Right ventricle myocardium inferior (tissue), 1 donor: ENCODE results near the gene FES. TPM values are rescaled to one million over a fixed set of nuclear protein-coding genes. Genes with fewer than 3 reads are reported as not detected.
"Not testable (repeated sequence)": the region's sequence is repeated elsewhere in the genome, so short reads cannot be mapped to it uniquely, and the experiment has no call there.

Experiments used
- ATAC-seq: fragments of 200-7000 bp; cut with Tn5 transposase; one replicate; pipeline ENCODE4 v1.9.1; 2020; ENCODE audit warnings: mild to moderate bottlenecking, moderate library complexity
- DNase-seq: peaks from one replicate; pipeline ENCODE4 v3.0.0; 2021; ENCODE audit errors: missing footprints
- intact Hi-C: fragments of 100-400 bp; cut with DNase I; formaldehyde crosslinking; loops from one replicate; pipeline ENCODE4 v1.11.0; 2022
- long read RNA-seq: library from polyadenylated mRNA; unstranded; transcript quantifications from one replicate; pipeline ENCODE4 v2.0.0, GENCODE V29; 2021
- total RNA-seq: library from RNA; stranded (reverse); fragmentation: NEBNext Ultra II Directional; extraction: Animal tissue kit (Norgen Biotek cat#: 25700); gene quantifications from one replicate; pipeline ENCODE4 v1.2.1, GENCODE V29; 2021
- donor health status: DM: no; HTN: yes; CAD: no; lungs with severe emphysema.

FES gene
- total RNA-seq = 19.3 TPM
- long read RNA-seq, transcript FES-201 (19 exons, 2,829 nt) = major isoform, 11 of 42 reads
- long read RNA-seq, partial matches to known transcripts = 3 of 42 reads
- long read RNA-seq, other reads (novel, unspliced or antisense) = 26 of 42 reads

- ATAC-seq (peak; percentile 77), DNase-seq (peak; percentile 94)
- intact Hi-C loops = loop anchor here (1.0 to 2.0 kb wide), 2 partner anchors 13 to 167 kb away; partner anchors contain the start of gene BLM
These were observed at the start of gene FES for GRCh38 chr15:90883976-90884718. FES (plus strand) TSS chr15:90884504; CDS start chr15:90885046, 542 bp downstream.

GRCh38 chr15:90834626-90835025, 49.7 kb upstream of the FES start:
- intact Hi-C loops = no loop called here
- no peak for ATAC-seq
- no peak for DNase-seq

- peak; percentile 55 for ATAC-seq
- no peak for DNase-seq
These were observed 47.9 kb upstream of the FES start for GRCh38 chr15:90836296-90836871.

GRCh38 chr15:90837094-90837493, 47.2 kb upstream of the FES start:
- intact Hi-C loops = no loop called here
- no peak for DNase-seq
- ATAC-seq = no peak

More at GRCh38 chr15:90836296-90836871, 47.9 kb upstream of the FES start:
- intact Hi-C loops = no loop called here

- DNase-seq (no peak), ATAC-seq (no peak)
- intact Hi-C loops = no loop called here
These were observed 46.2 kb upstream of the FES start for GRCh38 chr15:90838139-90838538.

- no peak for ATAC-seq
- no peak for DNase-seq
- intact Hi-C loops = no loop called here
These were observed 45.8 kb upstream of the FES start for GRCh38 chr15:90838544-90838943.

- ATAC-seq (peak; percentile 55), DNase-seq (peak; percentile 76)
- intact Hi-C loops = no loop called here
These were observed 44.9 kb upstream of the FES start for GRCh38 chr15:90839187-90840071.

GRCh38 chr15:90840157-90840855, 44.0 kb upstream of the FES start:
- intact Hi-C loops = no loop called here
- no peak for DNase-seq
- ATAC-seq = no peak

GRCh38 chr15:90840954-90841353, 43.4 kb upstream of the FES start:
- DNase-seq = no peak
- intact Hi-C loops = no loop called here
- ATAC-seq = no peak

- ATAC-seq = no peak
- intact Hi-C loops = no loop called here
- no peak for DNase-seq
These were observed 39.6 kb upstream of the FES start for GRCh38 chr15:90844696-90845095.

- no peak for DNase-seq
- ATAC-seq = peak; percentile 37
- intact Hi-C loops = no loop called here
These were observed 38.9 kb upstream of the FES start for GRCh38 chr15:90845201-90845949.

GRCh38 chr15:90849424-90849823, 34.9 kb upstream of the FES start:
- ATAC-seq, DNase-seq, intact Hi-C loops: not testable (repeated sequence)

- DNase-seq (no peak), ATAC-seq (no peak)
- intact Hi-C loops = no loop called here
These were observed 33.2 kb upstream of the FES start for GRCh38 chr15:90851114-90851513.

GRCh38 chr15:90851940-90852339, 32.4 kb upstream of the FES start:
- intact Hi-C loops = no loop called here
- ATAC-seq (no peak), DNase-seq (no peak)

- no peak for DNase-seq
- ATAC-seq = no peak
- intact Hi-C loops = no loop called here
These were observed 29.2 kb upstream of the FES start for GRCh38 chr15:90855139-90855538.

- ATAC-seq = no peak
- no peak for DNase-seq
- intact Hi-C loops = no loop called here
These were observed 27.0 kb upstream of the FES start for GRCh38 chr15:90857337-90857736.

GRCh38 chr15:90857883-90858443, 26.3 kb upstream of the FES start:
- DNase-seq (no peak), ATAC-seq (no peak)
- intact Hi-C loops = no loop called here
